DMS 273 (cell line): Measurements from ENCODE around the gene PDXDC1.
A peak's percentile ranks its signal among the peaks of the same experiment; 100 is the strongest.
"Not testable (repeated sequence)": the region's sequence is repeated elsewhere in the genome, so short reads cannot be mapped to it uniquely, and the experiment has no call there.

Source experiments
- DNase-seq: peaks from one replicate; lab custom pipeline; 2025; ENCODE audit not compliant: unreplicated experiment; lab: John Stamatoyannopoulos, UW

PDXDC1 gene

GRCh38 chr16:15132719-15133428, 158.0 kb downstream of the PDXDC1 start:
- not testable (repeated sequence) for DNase-seq

GRCh38 chr16:15133554-15133953, 158.7 kb downstream of the PDXDC1 start:
- DNase-seq: not testable (repeated sequence)

GRCh38 chr16:15134752-15135482, 160.1 kb downstream of the PDXDC1 start:
- DNase-seq: not testable (repeated sequence)

- not testable (repeated sequence) for DNase-seq
These were observed 160.9 kb downstream of the PDXDC1 start for GRCh38 chr16:15135483-15136360.

GRCh38 chr16:15137514-15137913, 162.7 kb downstream of the PDXDC1 start:
- not testable (repeated sequence) for DNase-seq

GRCh38 chr16:15140444-15141365, 165.9 kb downstream of the PDXDC1 start:
- DNase-seq: not testable (repeated sequence)

GRCh38 chr16:15141586-15141985, 166.8 kb downstream of the PDXDC1 start:
- DNase-seq: no peak

GRCh38 chr16:15142107-15142890, 167.5 kb downstream of the PDXDC1 start:
- not testable (repeated sequence) for DNase-seq

GRCh38 chr16:15142891-15143600, 168.2 kb downstream of the PDXDC1 start:
- DNase-seq: not testable (repeated sequence)

- DNase-seq: not testable (repeated sequence)
These were observed 168.8 kb downstream of the PDXDC1 start for GRCh38 chr16:15143601-15144091.

- peak; percentile 23 for DNase-seq
These were observed 169.3 kb downstream of the PDXDC1 start for GRCh38 chr16:15144092-15144631.

- DNase-seq: not testable (repeated sequence)
These were observed 170.1 kb downstream of the PDXDC1 start for GRCh38 chr16:15144781-15145417.

GRCh38 chr16:15145418-15146263, 170.8 kb downstream of the PDXDC1 start:
- DNase-seq: peak; percentile 83

GRCh38 chr16:15146264-15146662, 171.4 kb downstream of the PDXDC1 start:
- not testable (repeated sequence) for DNase-seq

GRCh38 chr16:15148831-15149230, 174.0 kb downstream of the PDXDC1 start:
- DNase-seq: not testable (repeated sequence)

GRCh38 chr16:15149260-15149659, 174.4 kb downstream of the PDXDC1 start:
- not testable (repeated sequence) for DNase-seq

- peak; percentile 43 for DNase-seq
These were observed 179.2 kb downstream of the PDXDC1 start for GRCh38 chr16:15154005-15154404.
